CD14-positive monocyte (primary cell): ENCODE results near the gene ARHGEF16. TPM values are rescaled to one million over a fixed set of nuclear protein-coding genes. Genes with fewer than 3 reads are reported as not detected.

ENCODE experiments used
- DNase-seq, 3 donors: peaks; one replicate each; pipeline ENCODE4 v3.0.0-alpha.2; 2011 to 2022
- H2AFZ ChIP-seq: 2 replicates; pipeline ENCODE4 v1.6.0; 2012; ENCODE audit warnings: mild to moderate bottlenecking, low read depth, low read length, inconsistent platforms; ENCODE audit not compliant: insufficient read depth, poor library complexity, severe bottlenecking
- H3K27ac ChIP-seq, 2 donors: 1 replicate in 1 of 2; 2 replicates in 1 of 2; pipeline ENCODE4 v1.5.1; 2012 to 2013; ENCODE audit warnings: low read length in 2 of 2, control low read depth in 1 of 2, inconsistent platforms in 1 of 2, low read depth in 1 of 2, mild to moderate bottlenecking in 1 of 2
- H3K27me3 ChIP-seq, 2 donors: one replicate each; pipeline versions ENCODE4 v1.6.0 to v1.6.1; 2011 to 2013; ENCODE audit warnings: low read length in 2 of 2; ENCODE audit not compliant: control insufficient read depth in 2 of 2, insufficient read depth in 2 of 2
- H3K36me3 ChIP-seq, 2 donors: replicated peaks in 1 of 2; 1 replicate in 1 of 2; 2 replicates in 1 of 2; pipeline versions ENCODE4 v1.5.1 to v1.6.1; 2012 to 2013; ENCODE audit warnings: low read length in 2 of 2, control low read depth in 1 of 2, inconsistent platforms in 1 of 2, mild to moderate bottlenecking in 1 of 2; ENCODE audit not compliant: insufficient read depth in 2 of 2, control insufficient read depth in 1 of 2
- H3K4me1 ChIP-seq, 2 donors: 1 replicate in 1 of 2; 2 replicates in 1 of 2; pipeline versions ENCODE4 v1.5.1 to v1.6.1; 2012 to 2013; ENCODE audit warnings: low read length in 2 of 2, control low read depth in 1 of 2, inconsistent platforms in 1 of 2, mild to moderate bottlenecking in 1 of 2, moderate library complexity in 1 of 2; ENCODE audit not compliant: insufficient read depth in 2 of 2, control insufficient read depth in 1 of 2
- H3K4me2 ChIP-seq: replicated peaks from 2 replicates; pipeline ENCODE3; 2012; ENCODE audit warnings: low read length, moderate library complexity, mild to moderate bottlenecking; ENCODE audit not compliant: poor library complexity, severe bottlenecking; ENCODE audit errors: extremely low read depth
- H3K4me3 ChIP-seq, 3 experiments: fragments of 200-600 bp in 1 of 3; sonication (generic) in 1 of 3; replicated peaks in 1 of 3; 1 replicate in 2 of 3; 2 replicates in 1 of 3; pipeline ENCODE4 v1.5.1; 2011 to 2013; ENCODE audit warnings: low read length in 3 of 3, mild to moderate bottlenecking in 3 of 3, control low read depth in 2 of 3, low read depth in 2 of 3, inconsistent platforms in 1 of 3, moderate library complexity in 1 of 3
- H3K79me2 ChIP-seq: 2 replicates; pipeline ENCODE4 v1.6.0; 2012; ENCODE audit warnings: mild to moderate bottlenecking, control low read depth, inconsistent platforms, low read length, moderate library complexity; ENCODE audit not compliant: insufficient read depth
- H3K9ac ChIP-seq: 2 replicates; pipeline ENCODE4 v1.6.0; 2017; ENCODE audit warnings: low read length, mild to moderate bottlenecking; ENCODE audit not compliant: insufficient read depth, poor library complexity, severe bottlenecking
- H3K9me3 ChIP-seq, 2 donors: replicated peaks in 1 of 2; 1 replicate in 1 of 2; 2 replicates in 1 of 2; pipeline versions ENCODE4 v1.5.1 to v1.6.1; 2012 to 2013; ENCODE audit warnings: low read length in 2 of 2, control low read depth in 1 of 2; ENCODE audit not compliant: control insufficient read depth in 1 of 2, insufficient read depth in 1 of 2
- H4K20me1 ChIP-seq: 2 replicates; pipeline ENCODE4 v1.6.0; 2012; ENCODE audit warnings: mild to moderate bottlenecking, low read length, control low read depth, moderate library complexity; ENCODE audit not compliant: insufficient read depth
- H3K27ac Mint-ChIP-seq, 7 donors: one replicate each; pipeline ENCODE4 v1.8.0; 2020; ENCODE audit warnings: mild to moderate bottlenecking in 7 of 7, mixed read lengths in 7 of 7, moderate library complexity in 6 of 7, inconsistent platforms in 2 of 7
- H3K27me3 Mint-ChIP-seq, 3 donors: one replicate each; pipeline ENCODE4 v1.8.0; 2021 to 2022; ENCODE audit warnings: low read depth in 3 of 3, mild to moderate bottlenecking in 3 of 3, mixed read lengths in 3 of 3, moderate library complexity in 3 of 3, inconsistent platforms in 1 of 3
- H3K36me3 Mint-ChIP-seq, 2 donors: one replicate each; pipeline ENCODE4 v1.8.0; 2020; ENCODE audit warnings: mixed read lengths in 2 of 2, inconsistent platforms in 1 of 2, mild to moderate bottlenecking in 1 of 2
- H3K4me1 Mint-ChIP-seq: one replicate; pipeline ENCODE4 v1.8.0; 2020; ENCODE audit warnings: mild to moderate bottlenecking, mixed read lengths
- H3K4me3 Mint-ChIP-seq, 2 donors: one replicate each; pipeline ENCODE4 v1.8.0; 2020; ENCODE audit warnings: mild to moderate bottlenecking in 2 of 2, mixed read lengths in 2 of 2, moderate library complexity in 1 of 2
- H3K9me3 Mint-ChIP-seq, 7 donors: one replicate each; pipeline ENCODE4 v1.8.0; 2020 to 2022; ENCODE audit warnings: mixed read lengths in 7 of 7, mild to moderate bottlenecking in 6 of 7, moderate library complexity in 6 of 7, inconsistent platforms in 2 of 7
- WGBS: methylation state at CpG from one replicate; pipeline ENCODE4 v1.1.5; 2013; ENCODE audit warnings: missing lambda C conversion rate; ENCODE audit not compliant: insufficient coverage; 5-methylcytosine and 5-hydroxymethylcytosine counted together
- intact Hi-C, 2 donors: fragments of 100-400 bp; cut with micrococcal nuclease; formaldehyde crosslinking; loops; one replicate each; pipeline versions ENCODE4 v1.15.0 to v1.15.1; 2023
- polyA plus RNA-seq, 3 donors: library from polyadenylated mRNA; depleted of rRNA in 1 of 3; unstranded in 2 of 3; stranded (reverse) in 1 of 3; fragments of 300-500 nt in 2 of 3; fragments of >200 nt in 1 of 3; fragmentation: Illumina TruSeq in 2 of 3; gene quantifications; 1 replicate in 2 of 3; 2 replicates in 1 of 3; pipeline ENCODE4 v1.2.3, GENCODE V29; 2012 to 2021
- TF ChIP-seq, protein P1 (sequence below): fragments of 200-600 bp; IDR thresholded peaks from one replicate; pipeline ENCODE4 v1.8.0; 2022; ENCODE audit warnings: antibody characterized with exemption, mild to moderate bottlenecking

The ARHGEF16 gene
- polyA plus RNA-seq, 3 donors: not detected

DNA sequence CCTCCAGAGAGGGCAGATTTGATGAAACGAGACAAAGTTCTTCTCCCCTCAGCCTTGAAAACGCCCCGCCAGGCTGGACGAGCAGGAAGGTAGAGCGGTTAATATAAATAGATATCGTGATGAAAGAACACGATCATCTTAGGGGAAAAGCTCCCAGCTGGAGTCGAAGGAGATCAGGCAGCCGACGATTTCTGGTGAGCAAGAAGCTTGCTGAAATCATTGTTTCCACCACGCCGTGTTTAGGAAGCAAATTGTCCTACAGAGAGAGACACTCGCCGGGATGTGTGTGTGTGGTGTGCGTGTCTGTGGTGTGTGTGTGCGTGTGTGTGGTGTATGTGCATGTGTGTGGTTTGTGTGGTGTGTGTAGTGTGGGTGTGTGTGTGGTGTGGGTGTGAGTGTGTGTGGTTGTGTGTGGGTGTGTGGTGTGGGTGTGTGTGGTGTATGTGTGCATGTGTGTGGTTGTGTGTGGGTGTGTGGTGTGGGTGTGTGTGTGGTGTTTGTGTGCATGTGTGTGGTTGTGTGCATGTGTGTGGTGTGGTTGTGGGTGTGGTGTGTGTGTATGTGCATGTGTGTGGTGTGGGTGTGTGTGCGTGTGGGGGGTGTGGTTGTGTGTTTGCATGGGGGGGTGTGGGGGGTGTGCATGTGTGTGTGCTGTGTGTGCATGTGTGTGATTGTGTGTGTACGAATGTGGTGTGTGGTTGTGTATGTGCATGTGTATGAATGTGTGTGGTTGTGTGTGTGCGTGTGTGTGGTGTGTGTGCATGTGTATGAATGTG is 44.9 kb upstream of the ARHGEF16 start:
- TF ChIP-seq, protein P1, sequence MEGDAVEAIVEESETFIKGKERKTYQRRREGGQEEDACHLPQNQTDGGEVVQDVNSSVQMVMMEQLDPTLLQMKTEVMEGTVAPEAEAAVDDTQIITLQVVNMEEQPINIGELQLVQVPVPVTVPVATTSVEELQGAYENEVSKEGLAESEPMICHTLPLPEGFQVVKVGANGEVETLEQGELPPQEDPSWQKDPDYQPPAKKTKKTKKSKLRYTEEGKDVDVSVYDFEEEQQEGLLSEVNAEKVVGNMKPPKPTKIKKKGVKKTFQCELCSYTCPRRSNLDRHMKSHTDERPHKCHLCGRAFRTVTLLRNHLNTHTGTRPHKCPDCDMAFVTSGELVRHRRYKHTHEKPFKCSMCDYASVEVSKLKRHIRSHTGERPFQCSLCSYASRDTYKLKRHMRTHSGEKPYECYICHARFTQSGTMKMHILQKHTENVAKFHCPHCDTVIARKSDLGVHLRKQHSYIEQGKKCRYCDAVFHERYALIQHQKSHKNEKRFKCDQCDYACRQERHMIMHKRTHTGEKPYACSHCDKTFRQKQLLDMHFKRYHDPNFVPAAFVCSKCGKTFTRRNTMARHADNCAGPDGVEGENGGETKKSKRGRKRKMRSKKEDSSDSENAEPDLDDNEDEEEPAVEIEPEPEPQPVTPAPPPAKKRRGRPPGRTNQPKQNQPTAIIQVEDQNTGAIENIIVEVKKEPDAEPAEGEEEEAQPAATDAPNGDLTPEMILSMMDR: no peak
- Histone ChIP-seq H3K36me3 (no peaks in the 10 kb centered on the region), H3K79me2 (no peaks in the 10 kb centered on the region), H4K20me1 (no peaks in the 10 kb centered on the region), H3K9ac (no peak overlapping the region), H3K27me3 (no peaks in the 10 kb centered on the region), H2AFZ (no peak overlapping the region), H3K4me1 (no peaks in the 10 kb centered on the region), H3K4me3 (no peak overlapping the region), H3K27ac (no peak overlapping the region), H3K9me3 (no peaks in the 10 kb centered on the region), H3K4me2 (no peak overlapping the region)
- 94% methylated on average over 17 of the region's 19 CpGs for WGBS
- H3K36me3 Mint-ChIP-seq: no peaks in the 10 kb centered on the region
- H3K9me3 Mint-ChIP-seq: no peaks in the 10 kb centered on the region
- no peak for DNase-seq
- no peaks in the 10 kb centered on the region for H3K4me1 Mint-ChIP-seq
- H3K4me3 Mint-ChIP-seq: no peak overlapping the region
- intact Hi-C loops: no loop called here
- peaks cover 0 to 2% (median 0%) of the 10 kb centered on the region in 3 donors for H3K27me3 Mint-ChIP-seq
- H3K27ac Mint-ChIP-seq: no peak overlapping the region

DNA sequence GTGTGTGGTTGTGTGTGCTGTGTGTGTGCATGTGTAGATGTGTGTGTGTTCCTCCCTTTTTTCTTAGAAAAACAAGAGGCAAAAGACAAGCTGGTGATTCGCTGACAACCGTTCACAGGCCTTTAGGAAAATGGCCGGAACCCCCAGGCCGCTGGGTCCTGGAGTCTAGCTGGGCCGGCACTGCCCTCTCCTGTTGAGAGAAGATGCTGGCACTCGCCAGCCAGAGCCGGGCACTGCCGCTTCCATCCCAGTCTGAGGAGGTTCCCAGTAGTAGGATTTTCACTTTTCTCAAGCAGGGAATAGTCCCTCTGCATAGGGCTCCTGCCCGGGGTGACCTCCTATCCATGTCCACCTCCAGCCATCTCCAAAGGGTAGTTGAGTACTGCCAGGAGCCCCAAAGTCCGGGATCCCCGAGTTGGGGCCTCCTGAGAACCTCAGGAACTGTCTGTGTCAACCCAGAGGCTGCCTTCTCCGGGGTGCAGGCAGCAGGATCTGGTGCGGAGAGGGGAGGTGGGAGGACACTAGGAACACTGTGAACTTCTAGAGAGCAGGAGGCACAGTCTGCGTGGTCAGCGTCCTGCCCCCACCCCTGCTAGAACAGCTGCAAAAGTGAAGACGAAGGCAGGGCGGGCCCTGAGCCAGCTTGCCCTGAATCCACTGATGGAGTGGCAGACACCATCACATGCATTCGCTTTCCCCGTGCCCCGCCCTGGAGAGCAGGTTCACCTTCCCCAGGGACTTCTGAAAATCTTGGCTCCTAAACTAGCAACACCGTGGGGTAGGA is 44.1 kb upstream of the ARHGEF16 start:
- Mint-ChIP-seq H3K36me3 (no peaks in the 10 kb centered on the region), H3K4me3 (no peak overlapping the region), H3K27ac (no peak overlapping the region), H3K27me3 (peaks cover 0 to 2% (median 0%) of the 10 kb centered on the region in 3 donors), H3K9me3 (no peaks in the 10 kb centered on the region), H3K4me1 (no peaks in the 10 kb centered on the region)
- Histone ChIP-seq H3K4me1 (no peaks in the 10 kb centered on the region), H2AFZ (no peak overlapping the region), H3K36me3 (no peaks in the 10 kb centered on the region), H3K27ac (no peak overlapping the region), H3K4me3 (no peak overlapping the region), H3K27me3 (no peaks in the 10 kb centered on the region), H3K9me3 (no peaks in the 10 kb centered on the region), H3K79me2 (no peaks in the 10 kb centered on the region), H3K4me2 (no peak overlapping the region), H4K20me1 (no peaks in the 10 kb centered on the region), H3K9ac (no peak overlapping the region)
- DNase-seq: no peak
- WGBS: 92% methylated on average over 18 of the region's 21 CpGs
- TF ChIP-seq, protein P1: no peak
- intact Hi-C loops: no loop called here
